ENCODE results near the gene STON2.

Gene STON2

GRCh38 chr14:81280136-81280791 lies 119.9 kb downstream of the STON2 start:
- H3K4me3 ChIP-seq (ENCODE audit: low read depth, low read length): no peak overlapping the region
- no peak for DNase-seq (ENCODE audit: low read depth)

GRCh38 chr14:81277096-81277495 lies 123.0 kb downstream of the STON2 start:
- no peak for DNase-seq (ENCODE audit: low read depth)
- H3K4me3 ChIP-seq (ENCODE audit: low read depth, low read length): no peak overlapping the region

GRCh38 chr14:81276073-81277069 lies 123.8 kb downstream of the STON2 start:
- H3K4me3 ChIP-seq (ENCODE audit: low read depth, low read length): no peak overlapping the region
- DNase-seq (ENCODE audit: low read depth): no peak

DNA sequence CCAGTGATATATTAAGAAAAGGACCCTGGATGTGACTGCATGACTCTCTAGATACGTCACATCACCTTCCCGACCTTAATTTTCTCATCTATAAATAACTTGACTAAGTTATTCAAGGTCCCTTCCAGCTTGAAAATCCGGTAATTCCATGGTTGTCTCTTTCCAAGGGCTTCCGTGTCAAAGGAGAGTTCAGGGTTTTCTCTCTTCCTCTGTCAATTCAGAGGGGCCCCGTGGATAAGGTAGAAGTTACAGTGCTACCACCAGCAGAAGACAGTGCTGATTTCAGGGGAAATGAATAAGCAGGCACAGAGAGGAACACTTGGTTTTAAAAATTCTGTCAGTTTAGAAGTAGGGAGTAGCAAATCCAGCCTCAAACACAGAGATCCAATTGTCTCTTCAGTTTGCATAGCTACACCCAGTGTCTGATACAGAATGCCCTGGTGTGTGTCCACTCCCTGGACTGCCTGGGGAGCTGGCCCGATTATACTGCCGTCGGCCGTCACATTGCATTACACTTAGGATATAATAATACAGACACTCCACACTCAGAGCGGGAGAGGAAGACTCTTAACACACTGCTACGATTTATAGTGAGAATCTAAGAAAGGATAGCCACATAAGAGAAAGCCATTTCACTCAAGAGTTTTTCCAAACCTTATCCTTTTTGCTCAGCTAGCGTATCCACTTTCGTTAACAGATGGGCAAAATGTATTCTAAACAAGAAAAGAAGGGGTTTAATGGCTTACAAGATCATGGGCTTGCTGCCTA lies 124.6 kb downstream of the STON2 start:
- H3K4me3 ChIP-seq (ENCODE audit: low read depth, low read length): no peak overlapping the region
- DNase-seq (ENCODE audit: low read depth): no peak

DNA sequence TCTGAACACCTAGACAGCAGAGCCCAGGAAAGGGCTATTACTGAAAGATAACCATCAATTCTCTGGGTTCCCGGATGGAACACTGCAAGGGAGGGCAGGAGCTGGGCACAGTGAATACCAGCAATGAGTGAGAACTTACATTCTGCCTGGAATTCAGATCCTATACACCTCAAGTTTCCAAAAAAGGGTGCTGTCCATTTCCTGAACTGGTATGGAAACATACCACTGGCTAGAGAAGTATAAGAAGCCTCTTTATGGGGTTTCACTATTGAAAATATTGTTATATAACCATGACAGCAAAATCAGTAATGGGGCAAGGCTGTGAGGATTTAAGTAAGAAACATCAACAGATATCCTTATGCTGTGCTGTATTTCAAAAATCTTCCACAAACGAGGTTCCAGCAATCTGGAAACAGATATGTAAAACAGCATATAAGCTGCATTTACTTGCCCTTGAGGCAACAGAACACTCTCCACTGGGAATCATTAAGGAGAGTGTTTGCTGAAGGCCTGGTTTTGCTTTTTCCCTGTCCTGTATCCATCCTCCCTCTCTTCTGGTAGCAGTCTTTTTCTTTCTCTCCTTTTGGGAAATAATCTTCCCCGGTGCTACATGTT lies 126.1 kb downstream of the STON2 start:
- DNase-seq (ENCODE audit: low read depth): no peak
- no peak overlapping the region for H3K4me3 ChIP-seq (ENCODE audit: low read depth, low read length)

DNA sequence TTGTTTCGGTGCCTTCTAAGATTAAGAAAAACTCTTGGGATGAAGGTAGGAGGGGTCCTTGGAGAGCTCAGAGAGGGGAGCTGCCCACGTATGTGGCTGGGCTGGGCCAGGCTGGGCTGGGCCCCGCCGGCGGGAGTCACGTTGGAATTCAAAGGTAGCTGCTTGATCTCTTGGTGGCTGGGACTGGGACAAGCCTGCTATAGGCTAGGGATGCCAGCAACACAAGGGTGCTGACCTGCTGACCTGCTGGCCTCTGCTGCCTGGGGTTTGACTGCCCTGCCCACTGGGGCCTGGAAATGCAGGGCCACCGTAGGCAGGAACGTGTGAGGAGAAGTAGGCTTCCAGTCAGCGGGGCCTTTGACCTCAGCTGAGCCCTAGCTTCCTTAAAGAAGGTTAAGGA lies 126.6 kb downstream of the STON2 start:
- no peak overlapping the region for H3K4me3 ChIP-seq (ENCODE audit: low read depth, low read length)

GRCh38 chr14:81272317-81272716 lies 127.8 kb downstream of the STON2 start:
- H3K4me3 ChIP-seq (ENCODE audit: low read depth, low read length): no peak overlapping the region
- DNase-seq (ENCODE audit: low read depth): no peak

More for the DNA sequence above, 126.6 kb downstream of the STON2 start:
- DNase-seq (ENCODE audit: low read depth): no peak

- DNase-seq (ENCODE audit: low read depth): no peak
- H3K4me3 ChIP-seq (ENCODE audit: low read depth, low read length): no peak overlapping the region
Observed at GRCh38 chr14:81269979-81270375, 130.1 kb downstream of the STON2 start.

- no peak overlapping the region for H3K4me3 ChIP-seq (ENCODE audit: low read depth, low read length)
- DNase-seq (ENCODE audit: low read depth): peak; percentile 29
Observed at GRCh38 chr14:81269100-81269978, 130.8 kb downstream of the STON2 start.

DNA sequence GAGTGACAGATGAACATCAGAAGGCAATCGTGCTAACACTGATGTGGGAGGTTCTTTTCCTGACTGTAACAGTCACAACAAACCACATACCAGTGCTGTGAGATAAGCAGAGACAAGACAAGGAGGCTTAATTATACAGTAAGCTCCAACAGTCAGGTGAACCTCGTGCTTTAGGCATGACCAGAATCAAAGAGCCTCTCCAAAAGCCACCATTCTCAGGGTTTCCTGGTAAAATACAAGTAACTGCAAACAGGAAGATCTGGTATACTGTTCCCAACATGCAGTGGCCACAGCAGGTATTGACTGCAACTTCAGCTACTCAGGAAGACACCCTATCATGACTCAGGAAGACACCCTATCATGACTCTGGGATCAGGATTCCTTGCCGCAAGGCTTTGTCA lies 132.1 kb downstream of the STON2 start:
- no peak for DNase-seq (ENCODE audit: low read depth)
- H3K4me3 ChIP-seq (ENCODE audit: low read depth, low read length): no peak overlapping the region

DNA sequence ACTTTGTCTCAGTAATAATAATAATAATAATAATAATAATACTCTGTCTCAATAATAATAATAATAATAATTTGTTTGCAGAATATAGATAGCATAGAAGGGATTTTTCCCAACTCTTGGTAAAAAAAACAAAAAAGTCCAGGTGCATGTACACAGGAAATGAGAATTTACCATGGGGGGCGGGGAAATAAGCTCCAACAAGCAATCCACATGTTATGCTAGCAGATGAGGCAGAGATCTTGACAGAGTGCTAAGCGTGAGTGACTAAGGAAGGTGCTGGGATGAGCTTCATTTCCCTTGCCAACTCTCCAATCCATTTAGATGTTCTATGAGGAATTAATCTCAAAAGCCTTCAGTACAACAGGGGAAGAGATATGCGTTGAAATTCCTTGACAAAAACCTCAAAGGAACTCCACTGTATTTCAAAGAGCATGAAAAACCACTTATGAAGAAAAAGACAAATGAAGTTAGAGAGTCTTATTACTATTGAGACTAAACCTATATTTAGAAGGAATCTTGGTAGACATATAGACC lies 134.4 kb downstream of the STON2 start:
- DNase-seq (ENCODE audit: low read depth): no peak

GRCh38 chr14:81264671-81265070 lies 135.5 kb downstream of the STON2 start:
- DNase-seq (ENCODE audit: low read depth): no peak
- no peak overlapping the region for H3K4me3 ChIP-seq (ENCODE audit: low read depth, low read length)

More for the DNA sequence above, 134.4 kb downstream of the STON2 start:
- H3K4me3 ChIP-seq (ENCODE audit: low read depth, low read length): no peak overlapping the region

DNA sequence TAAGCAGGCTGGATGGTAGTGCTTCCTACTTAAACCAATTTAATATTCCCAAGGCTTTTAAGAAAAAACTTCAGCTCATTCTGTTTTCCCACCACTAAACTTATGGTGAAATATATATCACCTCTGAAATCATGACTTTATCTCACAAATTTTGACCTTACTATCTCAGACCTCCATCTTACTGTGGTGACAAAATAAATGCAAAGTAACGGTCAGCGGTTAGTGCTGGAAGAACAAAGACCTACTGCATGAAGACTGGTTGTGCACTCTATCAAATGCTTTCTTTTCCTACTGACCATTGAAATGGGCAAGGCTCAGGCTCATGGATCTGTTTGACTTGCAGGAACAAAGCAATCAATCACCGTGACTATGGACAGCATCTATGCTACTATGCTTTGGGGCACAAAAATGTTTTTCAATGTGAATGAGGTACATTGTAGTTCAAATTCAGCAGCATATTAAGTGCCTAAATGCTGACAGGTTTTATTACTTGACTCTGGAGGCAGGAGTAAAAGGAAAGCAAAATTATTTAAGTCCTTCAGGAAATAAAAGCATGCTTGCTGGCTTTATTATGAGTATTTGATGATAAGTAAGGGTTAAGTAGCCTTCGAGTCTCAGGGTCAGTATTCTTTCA lies 136.2 kb downstream of the STON2 start:
- no peak overlapping the region for H3K4me3 ChIP-seq (ENCODE audit: low read depth, low read length)
- DNase-seq (ENCODE audit: low read depth): no peak

DNA sequence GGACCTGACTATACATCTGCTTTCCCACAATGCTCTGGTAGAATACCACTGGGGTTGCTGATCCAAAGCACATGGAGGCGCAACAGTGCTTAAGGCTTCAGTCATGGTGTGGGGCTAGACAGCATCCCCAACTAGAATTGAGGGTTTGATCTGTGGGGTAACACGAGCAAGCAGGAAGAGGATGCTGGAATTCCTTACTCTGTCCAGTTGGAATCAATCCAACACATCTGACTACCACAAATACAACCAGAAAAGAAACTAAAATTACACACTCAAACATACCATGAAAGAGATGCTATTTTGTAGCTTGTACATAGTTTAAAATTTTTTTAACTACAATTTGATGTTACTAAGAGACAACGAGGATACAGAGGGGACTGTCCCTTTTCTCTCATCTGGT lies 138.9 kb downstream of the STON2 start:
- DNase-seq (ENCODE audit: low read depth): no peak
- H3K4me3 ChIP-seq (ENCODE audit: low read depth, low read length): no peak overlapping the region

DNA sequence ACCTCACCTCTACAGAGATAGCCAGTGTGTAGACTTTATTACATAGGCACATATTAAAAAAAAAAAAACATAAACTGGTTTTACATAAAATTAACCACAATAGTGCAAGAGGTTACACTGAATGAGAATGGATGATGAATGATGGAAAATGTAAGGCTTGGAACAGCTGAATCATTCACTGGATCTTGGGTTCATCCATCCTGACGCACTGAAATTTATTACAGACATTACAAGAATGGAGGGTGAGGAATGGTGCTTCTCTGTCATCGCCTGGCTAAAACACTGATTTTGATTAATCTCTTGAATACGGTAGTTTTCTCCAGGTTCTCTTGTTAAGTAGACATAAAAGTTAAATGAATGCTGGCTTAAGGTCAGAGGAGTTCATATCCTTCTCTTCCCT lies 139.4 kb downstream of the STON2 start:
- no peak overlapping the region for H3K4me3 ChIP-seq (ENCODE audit: low read depth, low read length)
- no peak for DNase-seq (ENCODE audit: low read depth)

DNA sequence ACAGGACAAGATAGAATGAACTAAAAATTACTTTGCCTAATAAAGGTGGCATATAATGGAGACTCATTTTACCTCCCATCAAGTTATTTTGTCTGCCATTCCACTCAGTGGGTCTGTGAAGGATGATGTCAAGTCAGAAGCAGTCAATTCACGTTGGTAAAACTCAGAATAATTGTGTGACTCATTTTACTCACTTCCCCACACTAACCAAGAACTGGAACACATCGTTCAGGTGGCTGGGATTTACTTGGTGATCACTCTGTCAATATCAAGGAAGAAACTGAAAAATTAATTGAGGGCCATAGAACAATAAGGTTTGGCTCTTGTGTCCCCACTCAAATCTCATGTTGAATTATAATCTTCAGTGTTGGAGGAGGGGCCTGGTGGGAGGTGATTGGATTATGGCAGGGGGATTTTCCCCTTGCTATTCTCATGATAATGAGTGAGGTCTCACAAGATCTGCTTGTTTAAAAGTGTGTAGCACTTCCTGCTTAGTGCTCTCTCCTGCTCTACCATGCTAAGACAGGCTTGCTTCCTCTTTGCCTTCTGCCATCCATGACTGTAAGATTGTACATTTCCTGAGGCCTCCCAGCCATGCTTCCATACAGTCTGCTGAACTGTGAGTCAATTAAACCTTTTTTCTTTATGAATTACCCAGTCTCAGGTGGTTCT lies 143.7 kb downstream of the STON2 start:
- DNase-seq (ENCODE audit: low read depth): no peak
- H3K4me3 ChIP-seq (ENCODE audit: low read depth, low read length): no peak overlapping the region

DNA sequence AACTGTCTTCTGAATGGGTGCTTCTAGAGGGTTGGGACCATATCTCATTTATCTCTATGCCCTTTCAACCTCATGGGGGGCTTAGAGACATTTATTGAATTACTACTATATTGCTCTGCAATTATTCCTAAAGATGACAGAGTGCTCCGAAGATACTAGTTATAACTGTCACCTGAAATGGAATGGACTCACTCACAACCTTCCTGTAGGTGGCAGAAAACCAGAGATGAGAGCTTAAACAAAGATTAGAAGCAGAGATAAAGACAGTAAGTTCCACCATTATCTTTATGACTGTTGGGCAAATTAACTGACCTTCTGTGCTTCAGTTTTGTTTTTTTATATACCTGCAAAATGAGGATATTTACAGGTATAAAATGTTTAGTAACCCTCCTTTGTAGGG lies 147.8 kb downstream of the STON2 start:
- no peak for DNase-seq (ENCODE audit: low read depth)
- no peak overlapping the region for H3K4me3 ChIP-seq (ENCODE audit: low read depth, low read length)
